Measurements from ENCODE around the gene EGFL8. TPM values are rescaled to one million over a fixed set of nuclear protein-coding genes. Genes with fewer than 3 reads are reported as not detected.

The EGFL8 gene
- total and polyA plus RNA-seq, 2 of the 8 experiments (the other 6 are each of a cell fraction or from before 2014, with no cell fraction given) = 5.0 to 9.2 TPM

DNA sequence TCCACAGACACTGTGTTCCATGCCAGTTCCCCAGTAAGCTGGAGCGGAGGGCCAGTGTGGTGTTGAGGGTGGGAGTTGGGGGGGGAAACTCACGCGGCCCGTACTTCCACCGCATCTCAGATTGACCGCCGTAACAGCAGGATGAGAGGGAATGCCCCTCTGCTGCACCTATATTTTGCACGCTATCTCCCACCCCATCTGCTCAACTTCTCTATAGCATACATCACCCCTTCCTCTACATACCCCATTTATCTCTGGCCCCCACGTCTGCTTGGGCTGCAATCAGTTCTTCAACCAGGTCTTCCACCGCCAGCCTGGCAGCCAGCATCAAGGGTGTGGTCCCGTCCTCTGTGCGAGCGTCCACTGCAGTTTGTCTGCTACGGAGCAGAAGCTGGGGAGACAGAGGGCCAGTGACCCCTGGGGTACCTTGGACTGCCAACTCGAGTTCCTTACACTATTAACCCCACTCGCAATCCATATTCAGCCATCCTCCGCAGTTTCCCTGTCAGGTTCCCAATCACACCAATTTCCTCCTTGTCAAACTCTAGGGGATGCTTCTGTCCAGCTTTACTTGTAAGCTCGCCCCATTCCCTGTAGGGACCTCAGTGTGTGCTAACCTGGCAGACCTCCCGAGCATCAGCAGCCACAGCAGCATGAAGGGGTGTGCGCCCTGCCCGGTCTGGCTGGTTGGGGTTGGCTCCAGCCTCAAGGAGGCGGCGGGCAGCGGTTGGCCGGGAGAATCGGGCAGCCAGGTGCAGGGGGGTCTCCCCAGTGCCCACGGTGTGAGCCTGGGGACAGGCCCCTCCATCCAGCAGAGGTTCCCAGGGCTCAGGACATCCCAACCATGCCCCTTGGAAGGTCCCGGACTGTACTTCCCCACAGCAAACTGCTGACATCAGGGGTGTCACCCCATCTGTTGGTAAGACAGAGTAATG is 32.6 kb downstream of the EGFL8 start:
- no peak overlapping the region; the same call in 1 of the 2 replicates for H2AFZ ChIP-seq (ENCODE audit: low read length)
- 0 out of 2 replicates have a peak overlapping the region, but pooled peaks have one; percentile 1 for H2AK5ac ChIP-seq (ENCODE audit: low read depth, low read length)
- H4K8ac ChIP-seq (ENCODE audit: extremely low read depth, insufficient read depth, low read length) = peak overlapping the region; percentile 95
- no peak overlapping the region for H3K14ac ChIP-seq (ENCODE audit: insufficient read length)
- H3K9ac ChIP-seq (replicated peaks in 1 of 4; ENCODE audit: extremely low read depth in 1 of 4, low read depth in 3 of 4, low read length in 3 of 4) = peak overlapping the region in 3 of 4 experiments; percentile 67 to 98 (median 94); a peak in 6 of 7 replicates
- ChIA-PET CTCF (ENCODE audit: partially characterized antibody) (interaction anchor here (0.8 to 2.6 kb wide), 6 partner anchors 8 to 78 kb away, joined by 3 to 9 read pairs (median 4); partner anchors contain the start of gene NOTCH4), POLR2A (ENCODE audit: partially characterized antibody) (interaction anchor here (0.5 to 13.3 kb wide), 7 partner anchors 9 to 91 kb away, joined by 3 to 194 read pairs (median 4); partner anchors contain the start of genes AGPAT1, PRRT1 and RNF5)
- H3K4me3 ChIP-seq (ENCODE audit: extremely low read depth in 1 of 4, insufficient read depth in 2 of 4, low read depth in 3 of 4, low read length in 4 of 4) = peak overlapping the region; percentile 66 to 97 (median 82)
- H2BK120ac ChIP-seq (replicated peaks; ENCODE audit: low read depth, low read length) = peak overlapping the region; percentile 69
- peak overlapping the region; percentile 40; the same call in 1 of the 2 replicates for H2BK20ac ChIP-seq (ENCODE audit: low read length)
- peak overlapping the region; percentile 82 for H3K18ac ChIP-seq (ENCODE audit: extremely low read depth, low read length)
- no peak overlapping the region for H3K23ac ChIP-seq (ENCODE audit: insufficient read length)
- H3K9me3 ChIP-seq (ENCODE audit: insufficient read depth in 2 of 2, low read depth in 1 of 2, low read length in 1 of 2) = no peaks in the 10 kb centered on the region
- H3K79me2 ChIP-seq (ENCODE audit: control insufficient read depth in 1 of 2, insufficient read depth in 2 of 2, low read length in 2 of 2) = no peaks in the 10 kb centered on the region
- peak overlapping the region; percentile 89 to 97 for H3K4me2 ChIP-seq (ENCODE audit: insufficient read depth in 1 of 2, low read depth in 2 of 2, low read length in 2 of 2)
- DNase-seq (ENCODE audit: low read depth in 1 of 2, low spot score in 2 of 2) (peak in 1 of 2 experiments; percentile 58), FAIRE-seq (no peak)
- H4K20me1 ChIP-seq (replicated peaks in 1 of 2; ENCODE audit: control insufficient read depth in 1 of 2, insufficient read depth in 2 of 2, low read length in 2 of 2) = no peaks in the 10 kb centered on the region
- no peaks in the 10 kb centered on the region for H3K27me3 ChIP-seq (replicated peaks in 1 of 4; ENCODE audit: control insufficient read depth in 3 of 4, extremely low read depth in 1 of 4, insufficient read depth in 3 of 4, low read length in 3 of 4)
- H2BK5ac ChIP-seq (ENCODE audit: low read depth, low read length) = peak overlapping the region; percentile 98; the same call in 1 of the 2 replicates
- peak overlapping the region; percentile 94 for H2BK12ac ChIP-seq (ENCODE audit: low read depth, low read length)
- no peak overlapping the region for H3K4ac ChIP-seq (replicated peaks; ENCODE audit: insufficient read length, low read depth, low read length)
- H3K23me2 ChIP-seq (ENCODE audit: low read depth, low read length) = peaks cover 7% of the 10 kb centered on the region; the same call in 1 of the 2 replicates
- no peaks in the 10 kb centered on the region; the same call in 1 of the 2 replicates for H3K79me1 ChIP-seq (ENCODE audit: low read depth, low read length)
- WGBS, 2 experiments (ENCODE audit: extremely low coverage in 1 of 2, insufficient coverage in 1 of 2, insufficient read length in 1 of 2, insufficient replicate concordance in 2 of 2, low coverage in 1 of 2, low lambda C conversion rate in 2 of 2, missing lambda C conversion rate in 1 of 2) = 50% methylated on average over 27 of the region's 28 CpGs; no CpG with 5 or more reads in 1 of the 2 experiments
- no peak overlapping the region for H3K56ac ChIP-seq (replicated peaks; ENCODE audit: insufficient read length, low read depth, low read length)
- peak overlapping the region; percentile 89; the same call in 1 of the 2 replicates for H2BK15ac ChIP-seq (ENCODE audit: low read length)
- H3K27ac ChIP-seq (ENCODE audit: low read depth, low read length) = peak overlapping the region; percentile 96
- H4K5ac ChIP-seq (ENCODE audit: insufficient read length, low read depth, low read length) = peak overlapping the region; percentile 90
- no peaks in the 10 kb centered on the region for H3K36me3 ChIP-seq (ENCODE audit: control insufficient read depth in 2 of 4, insufficient read depth in 4 of 4, low read length in 3 of 4)
- H4K91ac ChIP-seq (replicated peaks; ENCODE audit: insufficient read length, low read length) = peak overlapping the region; percentile 71
- peaks cover 8 to 29% (median 16%) of the 10 kb centered on the region in 4 experiments for H3K4me1 ChIP-seq (replicated peaks in 1 of 4; ENCODE audit: control insufficient read depth in 3 of 4, insufficient read depth in 4 of 4, low read length in 3 of 4)
- TF ChIP-seq SP4 (IDR thresholded peaks at IDR 0.05; ENCODE audit: low read length) = no peak
- TF ChIP-seq RAD21 (IDR thresholded peaks at IDR 0.05 in 1 of 2, conservative IDR thresholded peaks at IDR 0.05 in 1 of 2; ENCODE audit: low read depth in 2 of 2, low read length in 2 of 2) = no peak
- no peak for TF ChIP-seq NANOG (IDR thresholded peaks at IDR 0.05; ENCODE audit: insufficient read depth, low read depth, low read length, poor library complexity, severe bottlenecking)
- TF ChIP-seq TEAD4 (IDR thresholded peaks at IDR 0.05; ENCODE audit: low read depth, low read length) = no peak
- 0 out of 4 replicates have a peak, but pooled peaks of 1 of the 2 experiments have one; percentile 27 for TF ChIP-seq HDAC2 (IDR thresholded peaks at IDR 0.05; ENCODE audit: borderline replicate concordance in 1 of 2, low read depth in 2 of 2, low read length in 2 of 2)
- no peak for TF ChIP-seq GABPA (IDR thresholded peaks at IDR 0.05; ENCODE audit: borderline replicate concordance, insufficient read depth, low read length)
- TF ChIP-seq KDM5A (IDR thresholded peaks at IDR 0.05; ENCODE audit: low read length) = no peak

Data from H1 (cell line).